ENCODE data around the gene NCK2. TPM values are rescaled to one million over a fixed set of nuclear protein-coding genes. Genes with fewer than 3 reads are reported as not detected.

The NCK2 gene
- total and polyA plus RNA-seq, 9 of the 15 experiments (the other 6 are each of a cell fraction or from before 2014, with no cell fraction given): 0.90 to 27.9 (median 15.9) TPM

GRCh38 chr2:105812180-105813044, 67.7 kb downstream of the NCK2 start (continued):
- TF ChIP-seq CHAMP1 (IDR thresholded peaks at IDR 0.05): no peak
- TF ChIP-seq SMARCA4 (IDR thresholded peaks at IDR 0.05): 0 out of 2 replicates have a peak, but pooled peaks have one; percentile 14
- no peak for TF ChIP-seq NFE2L1 (tag; IDR thresholded peaks at IDR 0.05; ENCODE audit: borderline replicate concordance, low read depth)
- no peak for TF ChIP-seq NFXL1 (CRISPR knock-in tag; IDR thresholded peaks at IDR 0.05)
- TF ChIP-seq, protein P1, sequence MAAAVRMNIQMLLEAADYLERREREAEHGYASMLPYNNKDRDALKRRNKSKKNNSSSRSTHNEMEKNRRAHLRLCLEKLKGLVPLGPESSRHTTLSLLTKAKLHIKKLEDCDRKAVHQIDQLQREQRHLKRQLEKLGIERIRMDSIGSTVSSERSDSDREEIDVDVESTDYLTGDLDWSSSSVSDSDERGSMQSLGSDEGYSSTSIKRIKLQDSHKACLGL (CRISPR knock-in tag; IDR thresholded peaks at IDR 0.05; ENCODE audit: borderline replicate concordance, poor library complexity, severe bottlenecking): no peak
- no peak for TF ChIP-seq HNRNPK (IDR thresholded peaks at IDR 0.05; ENCODE audit: low read depth, low read length, poor library complexity, severe bottlenecking)
- no peak for TF ChIP-seq ZFP91 (CRISPR knock-in tag; IDR thresholded peaks at IDR 0.05)
- no peak for TF ChIP-seq CREB5 (CRISPR knock-in tag; IDR thresholded peaks at IDR 0.05)
- no peak for TF ChIP-seq HMG20B (CRISPR knock-in tag; IDR thresholded peaks at IDR 0.05)
- TF ChIP-seq NCOA1 (IDR thresholded peaks at IDR 0.05; ENCODE audit: low read depth): no peak
- no peak for TF ChIP-seq HNRNPLL (IDR thresholded peaks at IDR 0.05; ENCODE audit: low read depth, low read length, poor library complexity, severe bottlenecking)
- no peak for TF ChIP-seq PTBP1 (IDR thresholded peaks at IDR 0.05; ENCODE audit: low read depth, low read length)
- TF ChIP-seq TCF7L2 (IDR thresholded peaks at IDR 0.05; ENCODE audit: low read depth, low read length): no peak
- no peak for TF ChIP-seq NR2C2 (CRISPR knock-in tag; IDR thresholded peaks at IDR 0.05)
- TF ChIP-seq NR2C2 (tag; IDR thresholded peaks at IDR 0.05): peak; percentile 71
- peak; percentile 73 for TF ChIP-seq TEAD4 (IDR thresholded peaks at IDR 0.05; ENCODE audit: low read length)
- TF ChIP-seq TEAD4 (CRISPR knock-in tag; IDR thresholded peaks at IDR 0.05; ENCODE audit: borderline replicate concordance): no peak
- TF ChIP-seq THRA (IDR thresholded peaks at IDR 0.05): no peak

Data from K562 (cell line).